HCEC 1CT (cell line): ENCODE data around the gene SERPINA1.
"Not testable (repeated sequence)": the region's sequence is repeated elsewhere in the genome, so short reads cannot be mapped to it uniquely, and the experiment has no call there.

Source experiments
- DNase-seq: peaks from one replicate; pipeline ENCODE4 v3.0.0-alpha.2; 2017

Gene SERPINA1

GRCh38 chr14:94388384-94389103 lies at the start of gene SERPINA1:
SERPINA1 (minus strand) TSS chr14:94388602; CDS start chr14:94383237, 5,365 bp downstream.
- no peak for DNase-seq

DNA sequence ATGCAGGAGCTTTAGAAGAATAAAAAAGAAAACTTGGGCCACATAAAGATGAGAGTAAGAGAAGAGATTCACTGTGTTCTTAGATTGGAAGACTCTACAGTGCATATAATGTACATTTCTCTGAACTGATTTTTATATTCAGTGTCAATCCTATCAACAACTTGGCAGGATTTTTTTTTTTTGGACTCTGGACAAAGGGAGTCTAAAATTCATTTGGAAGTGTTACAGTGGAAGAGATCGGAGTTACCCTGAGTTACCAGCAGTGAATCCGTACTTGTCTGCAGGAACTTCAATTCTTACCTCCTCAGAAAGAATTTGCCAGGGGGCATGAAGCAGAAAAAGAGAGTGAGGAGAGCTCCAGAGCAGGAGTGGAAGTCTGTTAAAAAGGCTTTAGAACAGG lies 40.2 kb upstream of the SERPINA1 start:
- DNase-seq: no peak

DNA sequence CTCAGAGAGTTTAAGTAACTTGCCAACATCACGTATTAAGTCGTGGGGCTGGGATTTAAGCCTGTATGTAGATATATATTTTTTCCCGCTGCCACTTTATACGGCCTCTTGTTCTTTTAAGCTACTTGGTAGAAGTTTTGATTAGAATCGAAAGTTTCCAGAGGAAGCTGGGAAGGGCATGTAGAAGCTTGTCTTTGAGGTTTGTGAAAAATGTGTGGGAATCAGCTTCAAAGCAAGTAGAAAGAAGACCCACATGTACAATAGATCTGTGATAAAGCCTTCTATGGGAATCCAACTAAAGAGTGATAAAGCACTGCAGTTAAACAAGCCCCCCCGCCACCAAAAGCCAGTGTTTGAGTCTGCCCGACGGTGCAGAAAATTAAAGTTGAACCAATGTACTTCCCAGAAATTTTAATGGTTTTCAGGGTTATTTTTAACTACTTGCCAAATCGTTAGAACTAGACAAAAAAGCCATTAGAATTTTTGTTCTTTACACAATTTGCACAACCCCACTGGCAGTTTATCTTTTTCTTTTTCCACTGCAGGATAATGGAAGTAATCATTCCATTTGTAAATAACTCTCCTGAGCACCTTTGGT lies 38.7 kb upstream of the SERPINA1 start:
- no peak for DNase-seq

GRCh38 chr14:94426526-94426925 lies 38.1 kb upstream of the SERPINA1 start:
- no peak for DNase-seq

DNA sequence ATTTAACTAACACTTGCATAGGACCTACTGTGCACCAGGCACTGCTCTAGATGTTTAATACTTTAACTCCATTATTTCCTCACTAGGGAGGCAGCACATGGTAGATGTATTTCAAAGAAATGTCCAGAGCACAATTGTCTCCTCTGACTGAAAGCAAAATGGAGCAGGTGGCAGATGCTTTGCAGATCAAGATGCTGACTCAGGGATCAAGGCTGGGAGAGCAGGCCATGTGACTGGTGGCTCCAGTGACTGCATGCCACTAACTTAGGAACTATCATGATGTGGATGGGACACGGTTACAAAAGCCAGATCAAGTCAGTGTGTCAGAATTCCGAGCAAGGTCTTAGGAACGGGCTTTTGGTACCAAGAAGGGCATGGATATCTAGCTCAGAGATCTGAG lies 36.0 kb upstream of the SERPINA1 start:
- no peak for DNase-seq

- peak; percentile 32 for DNase-seq
These were observed 35.2 kb upstream of the SERPINA1 start for GRCh38 chr14:94423453-94424056.

- no peak for DNase-seq
These were observed 32.9 kb upstream of the SERPINA1 start for GRCh38 chr14:94421316-94421715.

- DNase-seq: not testable (repeated sequence)
These were observed 29.2 kb upstream of the SERPINA1 start for GRCh38 chr14:94417497-94418205.

GRCh38 chr14:94412671-94413638 lies 24.6 kb upstream of the SERPINA1 start:
- no peak for DNase-seq

- DNase-seq: no peak
These were observed 23.2 kb upstream of the SERPINA1 start for GRCh38 chr14:94411638-94412037.

- DNase-seq: not testable (repeated sequence)
These were observed 21.0 kb upstream of the SERPINA1 start for GRCh38 chr14:94409430-94409829.

- DNase-seq: no peak
These were observed 20.2 kb upstream of the SERPINA1 start for GRCh38 chr14:94408546-94409095.

- DNase-seq: no peak
These were observed 19.5 kb upstream of the SERPINA1 start for GRCh38 chr14:94407906-94408305.

DNA sequence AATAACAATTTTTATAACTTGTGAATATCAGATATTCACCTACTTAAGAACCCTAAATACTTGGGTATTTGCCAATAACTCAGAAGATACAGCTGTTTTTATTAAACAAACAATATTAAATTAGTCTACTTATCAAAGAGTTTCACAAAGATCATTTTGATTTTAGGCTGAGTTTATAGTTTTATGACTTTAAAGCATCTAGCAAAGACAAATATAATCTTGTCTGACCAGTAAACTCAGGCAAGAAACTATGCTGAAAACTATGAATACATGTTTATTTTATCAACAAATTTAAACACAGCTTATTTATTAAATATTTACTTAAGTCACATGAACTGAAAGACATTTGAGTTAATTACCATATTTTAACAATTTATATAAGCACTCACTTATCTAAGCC lies 18.5 kb upstream of the SERPINA1 start:
- DNase-seq: no peak

- DNase-seq: no peak
These were observed 17.1 kb upstream of the SERPINA1 start for GRCh38 chr14:94405486-94405885.

- DNase-seq: no peak
These were observed 16.2 kb upstream of the SERPINA1 start for GRCh38 chr14:94404561-94404960.

GRCh38 chr14:94403312-94403932 lies 15.0 kb upstream of the SERPINA1 start:
- DNase-seq: no peak

DNA sequence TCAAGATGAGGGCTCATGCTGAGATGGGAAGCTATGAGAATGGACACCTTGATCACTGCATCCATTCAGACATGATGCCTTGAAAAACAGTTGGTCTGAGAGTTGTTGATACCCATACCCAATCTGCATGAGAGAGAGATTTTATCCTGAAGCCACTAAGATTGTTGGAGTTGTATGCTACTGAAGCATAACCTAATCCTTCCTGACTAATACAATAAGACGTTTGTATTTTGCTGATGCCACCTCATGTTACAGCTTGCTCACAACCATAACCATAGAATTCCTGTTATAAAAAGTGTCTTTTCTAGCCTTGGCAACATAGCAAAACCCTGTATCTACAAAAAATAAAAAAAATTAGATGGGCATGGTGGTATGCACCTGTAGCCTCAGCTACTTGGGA lies 12.7 kb upstream of the SERPINA1 start:
- DNase-seq: peak; percentile 52

DNA sequence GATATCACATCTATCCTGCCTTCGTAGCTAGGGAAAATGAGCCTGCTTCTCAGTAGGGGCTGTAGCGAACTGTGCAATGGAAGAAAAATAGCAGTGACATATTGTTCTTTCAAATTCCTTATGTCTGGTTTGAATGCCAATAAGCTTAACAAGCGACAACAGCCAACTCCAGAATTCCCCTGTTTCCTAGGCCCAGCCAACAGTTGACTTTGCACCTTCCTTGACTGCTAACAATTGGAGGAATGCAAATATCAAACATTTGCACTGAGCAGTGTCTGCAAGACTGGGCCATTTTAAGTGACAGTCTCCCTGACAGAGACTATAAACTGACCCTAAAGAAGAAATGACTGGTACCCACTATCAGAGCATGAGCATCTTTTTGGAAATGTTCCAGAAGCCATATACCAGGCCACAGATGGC lies 12.0 kb upstream of the SERPINA1 start:
- DNase-seq: no peak

- DNase-seq: no peak
These were observed 10.1 kb upstream of the SERPINA1 start for GRCh38 chr14:94398536-94398935.

DNA sequence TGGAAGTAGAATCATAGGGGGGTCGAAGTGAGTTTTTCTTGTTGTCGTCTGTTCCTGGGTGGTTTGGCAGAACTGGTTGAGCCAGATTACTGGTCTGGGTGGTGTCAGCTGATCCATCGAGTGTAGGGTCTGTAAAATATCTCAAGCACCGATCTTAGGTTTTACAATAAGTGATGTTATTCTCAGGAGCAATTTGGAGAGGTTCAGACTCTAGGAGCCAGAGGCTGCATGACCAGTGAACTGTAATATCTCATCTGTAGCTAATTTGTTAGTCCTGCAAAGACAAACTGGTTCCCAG lies 9.7 kb upstream of the SERPINA1 start:
- DNase-seq: no peak
